GM18870 (cell line): ENCODE data around the gene MYLK2.
"Not testable (repeated sequence)": the region's sequence is repeated elsewhere in the genome, so short reads cannot be mapped to it uniquely, and the experiment has no call there.

Source experiments
- ATAC-seq: cut with Tn5 transposase; IDR thresholded peaks from one replicate; pipeline ENCODE4 v1.9.1; 2021; ENCODE audit warnings: moderate library complexity; ENCODE audit not compliant: unreplicated experiment

MYLK2 gene

DNA sequence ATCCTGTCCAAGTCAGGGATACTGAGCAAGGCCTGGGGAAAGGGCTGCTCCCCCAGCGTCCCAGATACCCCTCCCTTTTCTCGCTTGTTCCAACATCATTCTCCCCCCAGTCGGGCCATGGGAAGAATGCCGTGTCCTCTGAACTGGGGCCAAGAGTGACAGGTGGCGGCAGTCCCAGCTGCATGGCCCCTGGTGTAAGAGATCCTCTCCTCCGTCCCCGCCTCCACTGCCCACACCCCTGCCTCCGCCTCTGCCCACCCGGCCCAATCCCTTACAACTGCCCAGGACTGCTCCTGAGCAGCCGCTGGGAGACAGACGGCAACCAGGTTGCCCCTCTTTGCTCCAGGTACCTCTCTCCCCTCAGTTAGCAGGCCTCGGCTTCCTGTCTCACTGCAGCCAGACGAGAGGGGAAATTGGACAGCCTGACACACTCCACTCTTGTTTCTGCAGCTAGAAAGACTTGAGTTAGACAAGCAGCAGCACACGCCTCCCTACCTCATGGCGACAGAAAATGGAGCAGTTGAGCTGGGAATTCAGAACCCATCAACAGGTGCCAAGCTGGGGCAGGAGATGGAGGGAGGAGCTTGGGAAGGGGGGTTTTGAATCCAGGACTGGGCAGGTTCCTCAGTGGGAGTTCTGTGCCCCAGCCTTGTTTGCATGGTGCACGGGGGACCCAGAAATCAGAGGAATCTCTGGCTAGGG is at the start of gene MYLK2:
Gene MYLK2 (plus strand): TSS at position 274 of the 702 bp plus-strand sequence. CDS start 225 bp downstream, at position 499.
- ATAC-seq, result no peak

- ATAC-seq, result no peak
Measured at GRCh38 chr20:31769681-31770080, 49.5 kb upstream of the MYLK2 start.

DNA sequence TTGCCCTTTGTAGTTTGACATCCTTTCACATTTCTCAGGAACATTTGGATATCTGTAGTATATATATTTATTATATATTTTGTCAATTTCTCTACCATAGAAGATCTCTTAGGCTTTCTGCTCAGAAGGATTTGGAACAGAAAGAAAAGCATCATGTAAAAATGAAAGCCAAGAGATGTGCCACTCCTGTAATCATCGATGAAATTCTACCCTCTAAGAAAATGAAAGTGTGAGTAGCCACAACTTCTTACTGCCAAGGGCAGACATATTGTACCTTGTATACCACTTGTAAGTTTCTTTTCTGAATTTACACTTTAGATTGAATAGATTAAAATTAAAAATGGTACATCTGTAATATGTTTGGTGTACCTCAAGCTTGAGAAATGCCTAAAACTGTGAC is 48.9 kb upstream of the MYLK2 start:
- ATAC-seq, result no peak

- no peak for ATAC-seq
Measured at GRCh38 chr20:31774408-31774807, 44.7 kb upstream of the MYLK2 start.

GRCh38 chr20:31780839-31781238 is 38.3 kb upstream of the MYLK2 start:
- ATAC-seq, result no peak

DNA sequence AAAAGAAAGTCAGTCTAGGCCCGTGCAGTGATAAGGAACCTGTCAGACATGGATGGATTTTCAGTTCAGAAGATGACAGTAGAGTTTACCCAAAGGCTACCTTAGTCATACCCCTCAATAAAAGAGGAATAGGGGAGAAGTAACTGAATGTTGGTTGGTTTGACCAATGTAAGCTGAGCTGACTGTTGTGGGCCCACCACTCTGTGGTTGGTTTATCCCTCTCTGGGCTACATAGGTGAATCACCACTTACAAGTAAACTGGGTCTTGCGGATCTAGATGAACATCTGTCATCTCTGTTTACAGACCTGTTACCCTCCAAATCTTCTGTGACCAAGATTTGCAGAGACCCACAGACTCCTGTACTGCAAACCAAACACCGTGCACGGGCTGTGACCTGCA is 37.2 kb upstream of the MYLK2 start:
- no peak for ATAC-seq

DNA sequence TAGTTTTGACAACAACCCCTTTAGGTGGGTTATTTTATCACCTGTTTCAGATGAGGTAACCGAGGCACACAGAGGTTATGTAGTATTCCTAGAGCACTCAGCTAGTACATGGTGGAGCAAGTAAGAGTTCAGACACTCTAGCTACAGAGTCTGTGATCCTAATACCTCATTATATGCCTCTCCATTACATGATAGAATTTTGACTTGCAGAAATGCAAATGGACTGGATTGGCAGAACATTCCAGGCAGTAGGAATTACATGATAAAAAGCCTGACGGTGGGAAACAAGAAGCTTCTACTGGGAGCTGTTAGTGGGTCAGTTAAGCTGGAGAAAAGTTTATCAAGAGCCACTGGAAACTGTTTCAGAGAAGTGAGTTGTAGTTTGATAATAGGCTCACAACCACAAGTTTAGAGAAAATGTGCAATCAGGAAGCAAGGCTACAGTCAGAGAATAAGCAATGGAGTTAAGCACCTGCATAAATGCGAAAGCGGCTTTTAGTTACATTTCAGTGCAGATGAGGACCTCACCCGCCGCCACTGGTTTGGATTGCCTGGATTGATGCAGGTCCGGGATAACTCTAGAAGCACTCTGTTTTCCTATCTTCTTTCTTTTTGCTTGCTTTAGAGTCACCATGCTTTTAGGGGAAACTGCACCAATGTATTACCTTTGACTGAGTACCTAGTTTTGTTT is 34.7 kb upstream of the MYLK2 start:
- no peak for ATAC-seq

DNA sequence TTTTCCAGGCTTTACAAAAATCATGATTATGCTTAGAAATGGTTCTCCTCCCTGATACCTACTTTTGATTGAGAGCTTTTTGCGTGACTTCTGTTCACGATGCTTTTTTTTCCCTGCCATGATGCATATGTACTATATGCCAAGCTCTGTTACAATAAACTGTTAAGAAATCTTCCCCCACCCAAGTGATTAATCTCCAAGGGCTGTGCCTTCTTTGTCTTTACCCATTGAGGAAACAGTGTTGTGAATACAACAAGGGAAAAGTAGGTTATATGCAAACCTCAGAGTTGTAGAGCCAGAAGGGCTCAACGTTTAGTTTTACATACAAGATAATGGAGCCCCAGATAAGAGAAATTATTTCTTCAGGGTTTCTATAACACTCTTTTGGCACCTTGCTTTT is 34.1 kb upstream of the MYLK2 start:
- no peak for ATAC-seq

- ATAC-seq, result no peak
Measured at GRCh38 chr20:31788578-31788977, 30.6 kb upstream of the MYLK2 start.

GRCh38 chr20:31790401-31790800 is 28.8 kb upstream of the MYLK2 start:
- no peak for ATAC-seq

GRCh38 chr20:31797364-31797763 is 21.8 kb upstream of the MYLK2 start:
- ATAC-seq, result no peak

DNA sequence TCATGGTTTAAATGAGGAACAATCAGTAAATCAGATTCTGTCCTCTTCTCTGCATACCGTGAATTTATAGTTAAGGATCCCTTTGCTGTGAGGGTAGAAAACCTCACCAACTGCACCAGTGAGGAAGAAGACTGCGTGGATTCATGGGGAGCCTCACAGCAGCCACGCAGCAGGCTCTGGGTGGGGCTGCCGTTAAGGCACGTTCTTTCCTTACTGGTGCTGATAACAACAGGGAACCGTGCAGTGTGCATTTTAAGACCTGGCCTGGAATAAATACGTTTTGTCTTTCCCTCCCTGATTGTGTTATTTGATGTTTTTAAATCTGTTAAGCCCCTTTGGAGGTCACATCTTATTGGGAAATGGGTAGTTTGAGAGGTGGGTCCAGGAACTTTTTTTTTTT is 17.6 kb upstream of the MYLK2 start:
- no peak for ATAC-seq

- no peak for ATAC-seq
Measured at GRCh38 chr20:31803552-31804291, 15.4 kb upstream of the MYLK2 start.

DNA sequence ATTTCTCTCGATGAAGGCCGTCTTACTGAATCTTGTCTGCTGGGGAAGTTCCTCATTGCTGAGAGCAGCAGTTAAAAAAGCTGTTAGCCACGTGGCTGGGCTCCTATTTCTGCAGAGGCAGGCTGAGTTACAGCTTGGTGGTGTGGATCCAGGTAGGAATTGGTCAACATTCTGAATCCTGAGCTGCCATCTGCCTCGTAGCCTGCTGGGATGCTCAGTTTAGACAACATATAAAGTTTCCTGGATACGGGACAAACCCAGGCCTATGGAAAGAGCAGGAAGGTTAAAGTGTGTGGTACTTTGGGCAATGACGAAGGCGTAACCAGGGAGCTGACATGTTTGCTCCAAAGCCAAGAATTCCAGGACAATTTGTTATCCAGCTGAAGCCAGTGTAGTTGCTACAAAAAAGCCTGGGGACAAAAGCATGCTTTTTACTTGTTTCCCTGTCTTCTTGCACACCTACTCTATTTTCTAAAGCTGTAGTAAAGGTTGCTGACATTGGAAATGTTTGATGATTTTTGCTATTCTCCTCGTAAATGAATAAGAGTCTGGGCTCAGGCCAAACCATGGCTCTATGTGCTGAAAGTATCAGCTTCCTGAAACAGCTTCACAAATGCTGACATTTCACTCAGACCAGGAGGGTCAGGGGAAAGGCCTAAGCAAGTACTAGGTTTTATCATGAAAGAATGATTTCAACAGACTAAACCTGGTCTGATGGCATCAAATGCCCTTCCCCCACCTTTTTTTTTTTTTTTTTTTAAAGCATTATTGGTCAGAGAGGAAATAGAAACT is 12.4 kb upstream of the MYLK2 start:
- no peak for ATAC-seq

- ATAC-seq, result no peak
Measured at GRCh38 chr20:31808481-31808880, 10.7 kb upstream of the MYLK2 start.

DNA sequence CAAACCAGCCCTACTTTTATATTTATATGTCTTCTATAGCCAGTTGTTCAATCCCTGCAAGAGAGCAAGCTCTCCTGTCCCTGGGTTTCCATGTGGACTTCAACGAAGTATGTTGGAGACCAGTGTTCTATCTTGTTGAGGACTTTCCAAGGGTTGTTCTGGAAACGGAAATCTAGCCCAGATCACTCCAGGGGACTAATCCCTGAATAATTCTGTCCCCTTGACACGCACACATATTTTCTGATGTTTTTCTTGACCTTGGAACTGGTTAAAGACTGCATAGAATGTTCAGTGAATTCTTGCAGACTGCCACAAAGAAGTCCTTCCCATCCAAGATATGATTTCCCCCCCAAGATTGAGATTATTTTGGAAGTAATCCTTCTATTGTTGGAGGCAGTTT is 9.5 kb upstream of the MYLK2 start:
- ATAC-seq, result no peak

DNA sequence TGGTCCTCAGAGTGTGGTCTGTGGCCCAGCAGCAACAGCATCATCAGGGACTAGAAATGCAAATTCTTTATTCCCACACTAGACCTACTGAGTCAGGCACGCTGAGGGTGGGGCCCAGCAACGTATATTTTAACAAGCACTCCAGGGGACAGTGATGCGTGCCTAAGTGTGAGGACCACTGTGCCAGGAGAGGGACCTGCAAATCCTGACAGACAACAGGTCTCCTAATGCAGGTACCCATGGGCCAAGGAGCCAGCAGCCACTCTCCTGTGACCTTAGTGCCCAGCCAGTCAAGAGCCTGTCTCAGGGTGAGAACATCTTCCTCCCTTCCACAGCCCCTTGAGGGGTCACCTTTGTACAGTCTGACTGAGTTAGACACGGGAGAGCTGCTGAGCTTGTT is 8.0 kb upstream of the MYLK2 start:
- ATAC-seq, result no peak

DNA sequence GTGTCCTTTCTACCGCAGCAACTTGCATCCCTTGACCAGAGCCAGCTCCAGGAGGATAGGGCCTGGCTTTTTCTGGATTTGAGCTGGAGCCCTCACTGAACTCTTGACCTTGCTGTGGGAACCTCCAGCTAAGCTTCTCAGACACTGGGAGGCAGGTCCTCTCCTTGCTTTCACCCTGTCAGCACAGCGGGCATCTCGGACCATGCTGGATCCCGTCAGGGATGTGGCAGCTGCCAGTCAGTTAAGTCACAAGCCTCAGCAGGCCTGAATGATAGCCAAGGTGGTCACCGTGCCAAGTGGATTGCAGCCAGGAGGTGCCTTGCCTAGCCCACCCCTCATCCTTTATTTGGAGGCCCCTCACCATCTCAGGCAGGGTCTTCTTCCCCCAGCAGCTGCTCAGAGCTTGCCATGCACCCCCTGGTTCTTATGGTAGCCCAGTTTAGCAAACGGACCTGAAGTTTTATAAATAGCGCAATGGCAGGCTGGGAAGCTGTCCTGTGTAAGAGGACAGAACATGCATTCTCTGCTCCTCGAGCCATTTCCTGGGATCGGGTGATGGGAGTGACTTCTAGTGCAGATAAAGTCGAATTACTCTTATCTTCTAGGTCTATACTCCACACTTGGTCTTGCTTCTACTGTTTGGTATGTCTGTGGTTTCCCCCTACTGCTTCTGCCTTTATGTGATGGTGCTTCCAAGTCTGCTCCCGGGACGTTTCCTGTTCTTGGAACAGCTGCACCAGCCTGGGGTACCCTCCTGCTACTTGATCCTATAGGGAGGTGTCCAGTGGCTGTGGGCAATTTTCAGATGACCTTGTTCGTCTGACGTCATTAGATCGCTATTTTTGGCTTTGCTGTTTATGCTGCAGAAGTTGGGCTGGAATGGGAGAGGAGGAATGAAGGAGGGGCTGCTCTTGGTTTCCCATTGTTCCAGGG is 7.1 kb upstream of the MYLK2 start:
- ATAC-seq, result no peak

DNA sequence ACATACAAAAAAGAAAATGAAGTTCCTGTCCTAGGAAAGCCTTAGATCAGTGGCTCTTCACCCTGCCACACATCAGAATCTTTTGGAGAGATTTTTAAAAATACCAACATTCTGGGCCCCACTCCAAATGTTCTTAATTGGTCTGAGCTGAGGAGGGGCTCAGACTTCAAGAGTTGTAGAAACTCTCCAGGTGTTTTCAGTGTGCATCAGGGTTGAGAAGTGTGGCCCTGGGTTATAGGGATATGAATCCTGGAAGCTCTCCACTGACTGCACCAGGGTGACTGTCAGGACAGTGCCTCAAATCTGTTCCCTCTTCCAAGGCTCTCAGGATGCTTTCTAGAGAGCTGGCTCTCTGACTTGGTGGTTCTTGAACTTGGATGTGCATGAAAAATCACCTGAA is 5.5 kb upstream of the MYLK2 start:
- ATAC-seq, result no peak

- not testable (repeated sequence) for ATAC-seq
Measured at GRCh38 chr20:31814142-31814541, 5.0 kb upstream of the MYLK2 start.
